HG03442 (cell line): Measurements from ENCODE around the gene TPSD1.
"Not testable (repeated sequence)": the region's sequence is repeated elsewhere in the genome, so short reads cannot be mapped to it uniquely, and the experiment has no call there.

Experiments used
- ATAC-seq: cut with Tn5 transposase; IDR thresholded peaks from one replicate; pipeline ENCODE4 v1.9.1; 2021; ENCODE audit warnings: mild to moderate bottlenecking, moderate library complexity; ENCODE audit not compliant: unreplicated experiment

The TPSD1 gene

DNA sequence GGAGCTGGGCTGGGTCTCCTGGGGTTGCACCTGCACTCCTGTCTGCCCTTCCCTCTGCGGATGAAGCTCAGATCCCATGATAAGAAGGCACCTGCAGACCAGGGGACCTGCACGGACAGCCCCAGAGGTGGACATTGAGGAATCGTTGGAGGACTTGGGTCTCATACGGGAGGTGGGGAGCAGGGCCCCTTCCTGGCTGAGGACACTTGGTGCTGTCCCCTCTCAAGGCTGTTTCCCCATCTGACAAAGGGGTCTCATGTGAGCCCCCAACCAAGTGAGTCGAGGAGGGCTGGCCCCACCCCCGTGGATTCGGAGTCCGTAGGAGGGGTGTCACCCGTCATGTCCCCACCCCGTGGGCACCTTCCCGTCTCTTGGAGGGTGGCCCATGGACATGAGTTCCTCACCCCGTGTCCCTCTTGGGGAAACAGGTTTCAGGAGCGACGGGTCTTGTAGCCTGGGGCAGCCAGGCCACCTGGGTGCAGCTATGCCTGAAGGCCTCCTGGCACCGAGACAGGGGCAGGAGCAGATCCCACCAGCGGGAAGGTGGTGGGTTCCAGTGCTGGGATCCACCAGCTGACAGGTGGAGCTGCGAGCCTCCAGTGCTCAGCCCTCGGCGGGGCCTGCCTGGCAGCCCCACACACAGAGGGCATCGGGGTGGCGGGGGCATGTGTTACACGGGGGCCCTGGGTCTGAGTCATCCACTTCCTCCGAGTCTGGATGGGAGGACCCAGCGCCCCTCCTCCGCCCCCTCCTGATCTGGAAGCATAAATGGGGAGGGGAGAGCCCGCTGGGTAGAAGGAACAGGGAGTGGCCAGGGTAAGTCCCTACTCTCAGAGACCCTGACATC is at the start of gene TPSD1:
Gene TPSD1, plus strand, starts transcription at position 794 of the 847 bp plus-strand sequence. CDS start 212 bp downstream, outside the sequence.
- ATAC-seq: not testable (repeated sequence)

DNA sequence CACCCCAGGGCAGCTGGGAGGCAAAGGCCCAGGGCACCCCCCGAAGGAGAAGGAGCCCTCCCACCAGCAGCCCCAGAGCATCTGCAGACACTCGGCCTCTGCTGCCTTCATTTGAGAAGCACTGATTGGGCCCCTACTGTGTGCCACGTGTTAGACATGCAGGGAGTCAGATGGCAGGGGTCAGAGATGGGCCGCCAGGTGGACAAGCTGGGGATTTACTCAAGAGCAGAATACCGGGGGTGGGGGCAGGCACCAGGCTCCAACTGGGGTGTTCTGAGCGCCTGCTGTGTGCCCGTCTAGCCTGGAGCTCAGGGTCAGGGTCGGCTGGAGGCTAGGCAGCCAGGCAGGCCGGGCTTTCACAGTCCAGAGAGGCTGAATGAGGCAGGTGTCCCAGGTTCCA is 49.5 kb upstream of the TPSD1 start:
- ATAC-seq: no peak

DNA sequence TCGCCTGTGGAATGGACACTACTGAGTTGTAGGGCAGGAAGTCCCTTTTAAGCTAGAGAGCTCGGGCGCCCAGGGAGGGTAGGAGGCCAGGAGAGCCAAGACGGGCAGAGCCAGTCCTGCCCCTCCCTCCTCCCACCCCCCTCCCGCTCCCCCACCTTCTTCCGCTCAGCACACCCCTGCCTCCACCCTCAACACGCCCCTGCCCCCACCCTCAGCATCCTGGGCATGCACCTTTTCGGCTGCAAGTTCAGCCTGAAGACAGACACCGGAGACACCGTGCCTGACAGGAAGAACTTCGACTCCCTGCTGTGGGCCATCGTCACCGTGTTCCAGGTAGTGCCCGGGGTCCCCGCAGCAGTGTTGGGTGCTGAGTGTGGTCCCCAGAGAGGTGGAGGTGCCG is 49.1 kb upstream of the TPSD1 start:
- ATAC-seq: no peak

DNA sequence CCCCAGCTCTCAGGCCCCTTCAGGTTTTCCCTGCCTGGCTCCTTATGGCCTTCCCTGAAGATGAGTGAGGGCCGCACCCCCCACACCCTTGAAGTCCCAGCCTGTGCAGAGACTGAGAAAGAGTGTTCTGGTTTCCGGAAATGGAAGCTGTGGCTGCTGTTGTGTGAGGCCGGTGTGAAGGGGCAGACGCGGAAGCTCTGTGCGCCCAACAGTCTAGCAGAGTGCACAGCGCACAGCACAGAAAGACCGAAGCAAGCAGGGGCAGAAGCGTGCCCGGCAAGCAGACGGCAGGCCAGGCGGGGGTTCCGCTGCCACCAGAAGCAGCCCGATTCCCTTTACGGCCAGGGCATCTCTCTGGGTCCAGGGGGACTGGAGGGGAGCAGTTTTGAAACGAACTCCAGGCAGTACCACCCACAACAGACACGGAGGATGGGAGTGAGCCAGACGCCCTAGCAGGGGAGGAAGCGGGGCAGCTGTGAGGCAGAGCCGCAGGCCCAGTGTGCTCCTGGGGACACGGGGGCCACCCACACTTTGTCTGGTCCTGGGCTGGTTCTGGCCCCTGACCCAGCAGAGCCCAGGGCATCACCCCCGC is 47.5 kb upstream of the TPSD1 start:
- ATAC-seq: no peak

DNA sequence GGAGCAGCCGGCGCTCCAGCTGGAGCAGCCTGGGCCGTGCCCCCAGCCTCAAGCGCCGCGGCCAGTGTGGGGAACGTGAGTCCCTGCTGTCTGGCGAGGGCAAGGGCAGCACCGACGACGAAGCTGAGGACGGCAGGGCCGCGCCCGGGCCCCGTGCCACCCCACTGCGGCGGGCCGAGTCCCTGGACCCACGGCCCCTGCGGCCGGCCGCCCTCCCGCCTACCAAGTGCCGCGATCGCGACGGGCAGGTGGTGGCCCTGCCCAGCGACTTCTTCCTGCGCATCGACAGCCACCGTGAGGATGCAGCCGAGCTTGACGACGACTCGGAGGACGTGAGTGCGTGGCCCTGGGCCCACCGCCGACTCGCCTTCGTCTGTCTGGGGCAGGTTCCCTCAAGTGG is 46.8 kb upstream of the TPSD1 start:
- no peak for ATAC-seq

DNA sequence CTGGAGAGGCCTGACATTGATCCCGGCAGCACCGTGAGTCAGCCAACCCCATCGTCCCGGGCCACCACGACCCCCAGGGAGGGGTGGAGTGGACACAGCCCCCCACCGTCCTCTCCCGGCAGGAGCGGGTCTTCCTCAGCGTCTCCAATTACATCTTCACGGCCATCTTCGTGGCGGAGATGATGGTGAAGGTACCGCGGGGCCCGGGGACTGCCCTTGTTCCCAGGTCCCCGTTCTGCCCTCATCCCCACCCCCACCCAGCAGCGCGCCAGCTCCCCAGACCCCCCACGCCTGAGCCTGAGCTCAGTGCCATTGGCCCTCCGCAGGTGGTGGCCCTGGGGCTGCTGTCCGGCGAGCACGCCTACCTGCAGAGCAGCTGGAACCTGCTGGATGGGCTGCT is 45.4 kb upstream of the TPSD1 start:
- no peak for ATAC-seq

DNA sequence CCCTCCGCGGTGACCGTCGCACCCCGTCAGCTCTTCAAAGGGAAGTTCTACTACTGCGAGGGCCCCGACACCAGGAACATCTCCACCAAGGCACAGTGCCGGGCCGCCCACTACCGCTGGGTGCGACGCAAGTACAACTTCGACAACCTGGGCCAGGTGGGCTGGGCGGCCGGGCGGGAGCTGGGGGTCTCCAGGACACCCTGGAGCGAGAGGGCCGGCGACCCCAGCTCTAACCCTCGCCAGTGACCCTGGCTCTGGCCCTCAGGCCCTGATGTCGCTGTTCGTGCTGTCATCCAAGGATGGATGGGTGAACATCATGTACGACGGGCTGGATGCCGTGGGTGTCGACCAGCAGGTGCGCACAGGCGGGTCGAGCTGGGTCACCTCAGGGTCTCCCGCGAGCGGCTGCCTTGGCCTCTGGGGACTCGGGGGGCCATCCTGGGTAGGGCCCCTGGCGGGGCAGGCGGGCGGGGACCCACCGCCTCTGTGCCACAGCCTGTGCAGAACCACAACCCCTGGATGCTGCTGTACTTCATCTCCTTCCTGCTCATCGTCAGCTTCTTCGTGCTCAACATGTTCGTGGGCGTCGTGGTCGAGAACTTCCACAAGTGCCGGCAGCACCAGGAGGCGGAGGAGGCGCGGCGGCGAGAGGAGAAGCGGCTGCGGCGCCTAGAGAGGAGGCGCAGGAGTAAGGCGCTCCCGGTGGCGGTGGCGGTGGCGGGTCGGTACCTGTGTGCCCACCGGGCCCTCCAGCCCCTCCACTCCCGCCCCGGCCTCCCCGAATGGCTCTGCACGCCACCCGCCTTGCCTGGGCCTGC is 44.2 kb upstream of the TPSD1 start:
- ATAC-seq: no peak

DNA sequence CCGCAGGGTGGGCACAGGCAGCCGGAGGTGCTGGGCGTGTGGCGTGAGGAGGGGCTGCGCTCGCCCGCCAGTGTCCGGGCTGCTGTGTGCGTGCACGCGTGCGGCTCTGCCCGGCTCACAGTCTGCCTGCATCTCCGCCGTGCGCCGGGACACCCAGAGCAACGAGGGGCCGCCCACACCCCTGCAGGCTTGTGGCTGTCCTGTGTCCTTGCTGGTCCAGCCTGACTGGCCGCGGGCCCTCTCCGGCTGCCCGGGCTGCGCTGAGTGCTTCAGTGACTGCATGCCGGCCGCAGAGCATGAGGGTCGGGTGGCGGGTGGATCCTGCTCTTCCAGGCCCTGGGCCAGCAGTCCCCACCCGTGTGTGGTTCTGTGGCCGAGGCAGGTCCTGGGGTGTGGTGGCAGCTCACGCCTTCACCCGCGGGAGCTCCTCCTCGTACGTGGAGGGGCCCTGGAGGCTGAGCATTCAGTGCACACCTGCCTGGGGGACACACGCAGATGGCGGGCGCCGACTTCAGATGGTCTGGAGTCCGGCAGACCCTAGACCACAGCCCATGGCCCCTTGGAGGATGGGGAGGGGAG is 43.2 kb upstream of the TPSD1 start:
- ATAC-seq: no peak

DNA sequence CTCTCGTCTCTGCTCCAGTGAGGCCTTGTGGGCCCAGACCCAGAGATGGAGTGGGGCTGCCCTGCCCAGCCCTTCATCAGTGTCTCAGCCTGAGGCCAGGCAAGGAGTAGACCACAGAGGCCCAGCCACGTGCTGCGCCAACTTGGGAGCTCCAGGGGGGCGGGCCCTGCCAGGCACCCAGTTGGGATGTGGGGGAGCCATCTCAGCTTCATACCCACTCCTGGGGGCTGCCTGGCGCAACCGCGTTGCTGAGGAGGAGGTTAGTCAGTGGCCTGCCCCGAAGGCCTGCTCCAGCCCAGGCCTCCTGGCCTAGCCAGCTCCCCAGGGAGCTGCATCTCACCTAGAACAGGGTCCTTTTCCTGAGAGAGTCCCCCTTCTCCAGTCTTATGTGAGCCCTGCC is 42.6 kb upstream of the TPSD1 start:
- ATAC-seq: no peak

DNA sequence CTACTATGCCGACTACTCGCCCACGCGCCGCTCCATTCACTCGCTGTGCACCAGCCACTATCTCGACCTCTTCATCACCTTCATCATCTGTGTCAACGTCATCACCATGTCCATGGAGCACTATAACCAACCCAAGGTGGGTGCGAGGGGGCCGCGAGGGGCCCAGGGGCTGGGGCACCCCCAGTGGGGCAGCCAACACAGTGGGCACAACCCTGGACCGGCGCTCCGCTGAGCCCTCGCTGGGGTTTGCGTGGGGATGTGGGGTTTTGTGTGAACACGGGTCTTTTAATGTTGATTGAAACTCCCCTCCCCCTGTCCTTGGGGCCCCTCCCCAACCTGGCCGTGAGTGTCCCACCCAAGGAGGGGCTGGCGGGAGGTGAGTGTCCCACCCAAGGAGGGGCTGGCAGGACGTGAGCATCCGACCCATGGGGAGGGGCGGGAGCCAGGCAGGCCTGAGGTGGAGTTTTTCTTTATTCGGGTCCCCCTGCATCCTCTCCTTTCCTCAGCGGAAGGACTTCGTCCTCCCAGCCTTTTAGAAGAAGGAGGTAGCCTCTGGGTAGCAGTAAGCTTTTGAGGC is 42.0 kb upstream of the TPSD1 start:
- no peak for ATAC-seq

DNA sequence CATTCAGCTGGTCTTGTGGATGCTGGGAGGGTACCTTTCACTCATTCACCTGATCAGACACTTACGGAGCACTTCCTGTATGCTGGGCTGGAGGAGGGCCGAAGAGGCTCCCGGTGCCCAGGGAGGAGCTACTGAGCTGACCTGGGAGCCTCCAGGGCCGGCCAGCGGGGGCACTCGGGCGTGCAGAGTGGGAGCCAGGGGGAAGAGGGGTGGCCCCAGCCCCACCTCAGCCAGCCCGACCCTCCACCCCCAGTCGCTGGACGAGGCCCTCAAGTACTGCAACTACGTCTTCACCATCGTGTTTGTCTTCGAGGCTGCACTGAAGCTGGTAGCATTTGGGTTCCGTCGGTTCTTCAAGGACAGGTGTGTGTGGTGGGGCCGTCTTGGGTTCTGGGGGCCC is 41.1 kb upstream of the TPSD1 start:
- ATAC-seq: no peak

DNA sequence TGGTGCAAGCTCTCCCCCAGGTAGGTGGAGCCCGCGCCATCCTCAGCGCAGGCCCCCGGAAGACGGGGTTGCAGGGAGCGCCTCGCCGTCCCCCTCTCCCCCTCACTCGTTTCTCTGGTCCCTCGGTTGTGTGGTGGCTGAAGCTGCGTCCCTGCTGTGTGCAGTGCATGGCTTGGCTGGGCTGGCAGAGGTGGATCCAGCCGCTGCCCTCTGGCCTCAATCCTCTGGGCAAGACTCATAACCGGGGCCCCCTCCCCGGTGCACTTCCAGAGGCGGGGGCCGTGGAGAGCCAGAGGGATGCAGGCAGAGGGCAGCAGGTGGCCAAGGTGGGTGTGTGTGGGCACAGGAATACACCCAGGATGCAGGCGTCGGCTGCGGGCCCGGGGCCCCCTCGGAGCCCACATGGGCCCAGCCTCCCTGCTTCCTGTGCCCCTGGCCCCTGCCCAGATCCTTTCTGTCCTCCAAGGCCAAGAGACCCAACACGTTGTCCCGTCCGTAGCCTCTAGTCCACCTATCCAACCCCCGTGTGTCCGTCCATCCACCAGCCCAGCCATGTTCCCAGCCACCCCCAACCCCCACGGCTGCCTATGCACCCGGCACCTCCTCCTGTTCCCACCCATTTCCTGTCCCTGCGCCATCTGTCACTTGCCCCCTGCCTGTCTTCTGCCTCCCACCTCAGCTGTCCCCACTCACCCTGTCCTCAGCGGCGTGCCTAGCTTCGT is 40.1 kb upstream of the TPSD1 start:
- ATAC-seq: no peak

DNA sequence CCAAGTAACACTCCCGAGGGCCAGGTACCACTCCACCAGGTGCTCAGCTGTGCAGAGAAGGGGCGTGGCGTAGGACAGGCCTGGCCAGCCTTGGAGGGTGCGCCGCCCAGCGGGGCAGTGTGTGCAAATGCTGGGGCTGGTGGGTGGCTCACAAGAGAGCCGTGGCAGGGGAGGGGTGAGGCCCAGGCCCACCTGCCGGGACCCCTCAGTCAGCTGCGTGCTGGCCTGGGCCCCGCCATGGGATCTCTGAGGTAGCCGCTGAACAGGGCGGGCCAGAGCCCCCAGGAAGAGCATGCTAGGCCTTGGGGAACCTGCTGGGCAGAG is 39.6 kb upstream of the TPSD1 start:
- no peak for ATAC-seq

DNA sequence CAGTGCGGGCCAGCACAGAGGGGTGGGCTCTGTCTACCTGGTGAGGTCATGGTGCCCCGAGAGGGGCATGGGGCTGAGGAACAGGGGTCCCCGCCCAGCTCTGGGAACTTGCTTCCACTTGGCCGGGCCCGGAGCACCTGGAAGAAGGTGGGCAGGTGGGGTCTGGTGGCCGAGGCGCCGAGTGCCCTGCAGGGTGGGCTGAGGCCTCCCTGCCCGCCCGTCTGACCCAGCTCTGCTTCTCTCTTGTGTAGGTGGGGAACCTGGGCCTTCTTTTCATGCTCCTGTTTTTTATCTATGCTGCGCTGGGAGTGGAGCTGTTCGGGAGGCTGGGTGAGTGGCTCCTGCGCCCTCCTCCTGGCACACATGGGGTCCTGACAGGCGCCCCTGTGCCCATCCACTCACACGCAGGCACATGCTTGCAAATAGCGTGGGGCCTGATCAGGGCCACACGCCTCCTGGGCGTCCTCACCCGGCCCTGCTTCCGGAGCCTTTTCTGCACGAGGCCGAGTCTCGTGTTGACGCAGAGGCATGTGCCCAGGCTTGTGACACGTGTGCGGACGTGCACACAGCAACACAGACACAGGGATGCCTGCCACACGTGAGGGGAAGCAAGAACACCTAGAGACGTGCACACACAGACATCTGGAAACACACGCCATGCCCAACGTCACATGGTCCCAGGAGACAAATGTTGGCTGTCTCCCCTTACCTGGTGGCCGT is 39.0 kb upstream of the TPSD1 start:
- no peak for ATAC-seq

DNA sequence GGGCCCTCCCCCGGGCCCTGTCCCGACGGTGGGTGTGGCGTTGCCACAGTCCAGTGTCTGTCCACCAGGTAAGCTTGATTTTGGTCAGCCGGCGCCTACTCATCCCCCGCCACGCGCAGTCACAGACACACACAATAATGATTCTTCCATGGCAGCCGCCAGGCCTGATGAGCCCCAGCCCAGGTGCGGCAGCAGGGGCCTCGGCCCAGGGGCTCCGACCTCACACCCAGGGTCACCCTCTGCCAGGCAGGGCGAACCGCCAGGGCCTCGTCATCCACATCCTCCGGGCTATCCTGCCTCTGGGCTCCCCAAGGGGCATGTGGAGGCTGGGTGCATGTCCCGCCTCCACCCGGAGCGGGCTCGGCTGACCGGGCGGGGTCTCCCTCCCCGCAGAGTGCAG is 38.3 kb upstream of the TPSD1 start:
- ATAC-seq: no peak

DNA sequence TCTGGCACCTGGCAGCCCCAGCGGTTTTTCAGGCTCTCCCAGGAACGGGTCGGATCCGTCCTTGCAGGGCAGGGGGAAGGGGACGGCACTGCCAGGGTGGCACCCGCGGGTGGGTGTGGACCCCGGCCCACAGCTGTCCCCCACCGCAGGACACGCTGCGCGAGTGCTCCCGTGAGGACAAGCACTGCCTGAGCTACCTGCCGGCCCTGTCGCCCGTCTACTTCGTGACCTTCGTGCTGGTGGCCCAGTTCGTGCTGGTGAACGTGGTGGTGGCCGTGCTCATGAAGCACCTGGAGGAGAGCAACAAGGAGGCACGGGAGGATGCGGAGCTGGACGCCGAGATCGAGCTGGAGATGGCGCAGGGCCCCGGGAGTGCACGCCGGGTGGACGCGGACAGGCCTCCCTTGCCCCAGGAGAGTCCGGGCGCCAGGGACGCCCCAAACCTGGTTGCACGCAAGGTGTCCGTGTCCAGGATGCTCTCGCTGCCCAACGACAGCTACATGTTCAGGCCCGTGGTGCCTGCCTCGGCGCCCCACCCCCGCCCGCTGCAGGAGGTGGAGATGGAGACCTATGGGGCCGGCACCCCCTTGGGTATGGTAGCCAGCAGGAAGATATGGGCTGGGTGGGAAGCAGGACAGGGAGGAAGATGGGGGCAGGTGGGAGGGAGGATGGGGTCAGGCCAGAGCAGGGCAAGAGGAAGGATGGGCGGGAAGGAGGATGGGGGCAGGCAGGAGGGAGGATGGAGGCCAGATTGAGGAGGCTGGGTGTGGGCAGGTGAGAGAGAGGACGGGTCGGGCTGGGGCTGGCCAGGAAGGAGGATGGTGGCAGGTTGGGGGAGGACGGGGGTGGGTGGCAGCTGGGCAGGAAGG is 37.6 kb upstream of the TPSD1 start:
- ATAC-seq: no peak

DNA sequence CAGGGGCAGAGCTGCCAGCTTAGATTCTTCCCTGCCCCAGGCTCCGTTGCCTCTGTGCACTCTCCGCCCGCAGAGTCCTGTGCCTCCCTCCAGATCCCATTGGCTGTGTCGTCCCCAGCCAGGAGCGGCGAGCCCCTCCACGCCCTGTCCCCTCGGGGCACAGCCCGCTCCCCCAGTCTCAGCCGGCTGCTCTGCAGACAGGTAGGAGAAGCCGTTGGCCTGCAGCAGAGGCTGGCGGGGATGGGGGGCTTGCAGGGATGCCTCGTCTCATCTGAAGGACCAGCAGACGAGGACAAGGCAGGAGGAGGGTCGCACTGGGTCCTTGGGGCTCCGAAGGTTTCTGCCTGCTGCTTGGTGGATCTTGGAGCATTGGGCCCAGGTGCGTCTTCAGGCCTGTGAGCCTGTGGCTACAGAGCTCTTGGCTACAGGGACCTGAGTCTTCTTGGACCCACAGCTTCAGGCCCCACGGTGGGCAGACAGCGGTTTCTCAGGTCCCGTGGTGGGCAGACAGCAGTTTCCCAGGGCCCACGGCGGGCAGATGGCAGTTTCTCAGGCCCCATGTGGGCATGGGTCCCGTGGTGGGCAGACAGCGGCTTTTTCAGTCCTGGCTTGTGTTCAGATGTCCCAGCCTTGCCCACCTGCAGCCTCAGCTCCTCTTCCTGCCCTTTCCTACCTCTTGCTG is 36.8 kb upstream of the TPSD1 start:
- no peak for ATAC-seq

DNA sequence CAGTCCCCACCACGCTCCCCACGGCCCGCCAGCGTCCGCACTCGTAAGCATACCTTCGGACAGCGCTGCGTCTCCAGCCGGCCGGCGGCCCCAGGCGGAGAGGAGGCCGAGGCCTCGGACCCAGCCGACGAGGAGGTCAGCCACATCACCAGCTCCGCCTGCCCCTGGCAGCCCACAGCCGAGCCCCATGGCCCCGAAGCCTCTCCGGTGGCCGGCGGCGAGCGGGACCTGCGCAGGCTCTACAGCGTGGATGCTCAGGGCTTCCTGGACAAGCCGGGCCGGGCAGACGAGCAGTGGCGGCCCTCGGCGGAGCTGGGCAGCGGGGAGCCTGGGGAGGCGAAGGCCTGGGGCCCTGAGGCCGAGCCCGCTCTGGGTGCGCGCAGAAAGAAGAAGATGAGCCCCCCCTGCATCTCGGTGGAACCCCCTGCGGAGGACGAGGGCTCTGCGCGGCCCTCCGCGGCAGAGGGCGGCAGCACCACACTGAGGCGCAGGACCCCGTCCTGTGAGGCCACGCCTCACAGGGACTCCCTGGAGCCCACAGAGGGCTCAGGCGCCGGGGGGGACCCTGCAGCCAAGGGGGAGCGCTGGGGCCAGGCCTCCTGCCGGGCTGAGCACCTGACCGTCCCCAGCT is 35.7 kb upstream of the TPSD1 start:
- no peak for ATAC-seq
